Measurements from ENCODE around the gene MFN2. TPM values are rescaled to one million over a fixed set of nuclear protein-coding genes. Genes with fewer than 3 reads are reported as not detected.

MFN2 gene
- total and polyA plus RNA-seq, 2 experiments from 2014 or later: 15.1 to 40.4 TPM

DNA sequence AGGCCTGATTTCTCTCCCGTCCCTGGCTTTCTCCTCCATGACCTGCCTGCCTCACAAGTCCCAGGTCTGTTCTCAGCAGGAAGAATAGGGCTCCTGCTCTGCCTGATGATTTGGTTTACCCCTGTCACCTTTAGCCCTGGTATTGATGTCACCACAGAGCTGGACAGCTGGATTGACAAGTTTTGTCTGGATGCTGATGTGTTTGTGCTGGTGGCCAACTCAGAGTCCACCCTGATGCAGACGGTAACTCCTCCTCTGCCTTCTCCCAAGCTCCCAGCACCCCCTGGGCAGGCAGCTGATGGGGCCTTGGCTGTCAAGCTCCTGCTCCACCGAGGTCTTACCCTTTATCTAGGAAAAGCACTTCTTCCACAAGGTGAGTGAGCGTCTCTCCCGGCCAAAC lies 18.4 kb downstream of the MFN2 start (continued):
- TF ChIP-seq POLR2AphosphoS5 (IDR thresholded peaks at IDR 0.05; ENCODE audit: low read depth) (no peak), STAT1 (IDR thresholded peaks at IDR 0.05; ENCODE audit: unreplicated experiment) (no peak), CREB1 (CRISPR knock-in tag; IDR thresholded peaks at IDR 0.05; ENCODE audit: low read depth) (no peak), NANOG (IDR thresholded peaks at IDR 0.05; ENCODE audit: borderline replicate concordance) (no peak), EZH2phosphoT487 (IDR thresholded peaks at IDR 0.05; ENCODE audit: unreplicated experiment) (no peak), ZNF114 (CRISPR knock-in tag; IDR thresholded peaks at IDR 0.05) (no peak), EZH2 (IDR thresholded peaks at IDR 0.05; ENCODE audit: low read depth, unreplicated experiment) (no peak), ZNF331 (CRISPR knock-in tag; IDR thresholded peaks at IDR 0.05; ENCODE audit: low read depth) (no peak)
- TF ChIP-seq, protein P1, sequence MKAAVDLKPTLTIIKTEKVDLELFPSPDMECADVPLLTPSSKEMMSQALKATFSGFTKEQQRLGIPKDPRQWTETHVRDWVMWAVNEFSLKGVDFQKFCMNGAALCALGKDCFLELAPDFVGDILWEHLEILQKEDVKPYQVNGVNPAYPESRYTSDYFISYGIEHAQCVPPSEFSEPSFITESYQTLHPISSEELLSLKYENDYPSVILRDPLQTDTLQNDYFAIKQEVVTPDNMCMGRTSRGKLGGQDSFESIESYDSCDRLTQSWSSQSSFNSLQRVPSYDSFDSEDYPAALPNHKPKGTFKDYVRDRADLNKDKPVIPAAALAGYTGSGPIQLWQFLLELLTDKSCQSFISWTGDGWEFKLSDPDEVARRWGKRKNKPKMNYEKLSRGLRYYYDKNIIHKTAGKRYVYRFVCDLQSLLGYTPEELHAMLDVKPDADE (IDR thresholded peaks at IDR 0.05): no peak

DNA sequence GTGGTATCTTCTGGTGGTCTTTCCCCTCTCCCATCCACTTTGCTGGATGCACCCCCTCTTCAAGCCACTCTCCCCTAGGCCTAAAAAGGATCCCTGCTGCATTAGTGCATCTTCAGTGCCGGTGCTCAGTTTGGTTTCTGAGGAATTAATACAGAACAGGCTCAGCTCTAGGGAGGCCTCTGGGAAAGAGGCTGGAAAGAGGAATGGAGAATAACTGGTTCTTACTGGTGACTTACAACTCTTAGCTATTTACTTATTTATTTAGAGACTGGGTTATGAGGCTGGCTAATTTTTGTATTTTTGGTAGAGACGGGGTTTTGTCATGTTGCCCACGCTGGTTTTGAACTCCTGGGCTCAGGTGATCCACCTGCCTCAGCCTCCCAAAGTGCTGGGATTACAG lies 19.0 kb downstream of the MFN2 start:
- Mint-ChIP-seq H3K36me3 (ENCODE audit: low read depth) (peaks cover 86% of the 10 kb centered on the region), H3K27ac (no peak overlapping the region), H3K4me1 (no peaks in the 10 kb centered on the region), H3K9me3 (no peaks in the 10 kb centered on the region), H3K4me3 (no peak overlapping the region), H3K27me3 (ENCODE audit: insufficient read depth, low read depth, poor library complexity) (peaks cover 2% of the 10 kb centered on the region)
- H4K20me1 ChIP-seq (replicated peaks; ENCODE audit: insufficient read depth): no peaks in the 10 kb centered on the region
- H3K27me3 ChIP-seq (ENCODE audit: insufficient read depth): no peaks in the 10 kb centered on the region
- no peak for TF ChIP-seq EZH2phosphoT487 (IDR thresholded peaks at IDR 0.05; ENCODE audit: unreplicated experiment)
- no peak for TF ChIP-seq EZH2 (IDR thresholded peaks at IDR 0.05; ENCODE audit: low read depth, unreplicated experiment)
- TF ChIP-seq, protein P2, sequence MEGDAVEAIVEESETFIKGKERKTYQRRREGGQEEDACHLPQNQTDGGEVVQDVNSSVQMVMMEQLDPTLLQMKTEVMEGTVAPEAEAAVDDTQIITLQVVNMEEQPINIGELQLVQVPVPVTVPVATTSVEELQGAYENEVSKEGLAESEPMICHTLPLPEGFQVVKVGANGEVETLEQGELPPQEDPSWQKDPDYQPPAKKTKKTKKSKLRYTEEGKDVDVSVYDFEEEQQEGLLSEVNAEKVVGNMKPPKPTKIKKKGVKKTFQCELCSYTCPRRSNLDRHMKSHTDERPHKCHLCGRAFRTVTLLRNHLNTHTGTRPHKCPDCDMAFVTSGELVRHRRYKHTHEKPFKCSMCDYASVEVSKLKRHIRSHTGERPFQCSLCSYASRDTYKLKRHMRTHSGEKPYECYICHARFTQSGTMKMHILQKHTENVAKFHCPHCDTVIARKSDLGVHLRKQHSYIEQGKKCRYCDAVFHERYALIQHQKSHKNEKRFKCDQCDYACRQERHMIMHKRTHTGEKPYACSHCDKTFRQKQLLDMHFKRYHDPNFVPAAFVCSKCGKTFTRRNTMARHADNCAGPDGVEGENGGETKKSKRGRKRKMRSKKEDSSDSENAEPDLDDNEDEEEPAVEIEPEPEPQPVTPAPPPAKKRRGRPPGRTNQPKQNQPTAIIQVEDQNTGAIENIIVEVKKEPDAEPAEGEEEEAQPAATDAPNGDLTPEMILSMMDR (conservative IDR thresholded peaks at IDR 0.05; ENCODE audit: low read depth in 2 of 2): no peak
- TF ChIP-seq, protein P3, sequence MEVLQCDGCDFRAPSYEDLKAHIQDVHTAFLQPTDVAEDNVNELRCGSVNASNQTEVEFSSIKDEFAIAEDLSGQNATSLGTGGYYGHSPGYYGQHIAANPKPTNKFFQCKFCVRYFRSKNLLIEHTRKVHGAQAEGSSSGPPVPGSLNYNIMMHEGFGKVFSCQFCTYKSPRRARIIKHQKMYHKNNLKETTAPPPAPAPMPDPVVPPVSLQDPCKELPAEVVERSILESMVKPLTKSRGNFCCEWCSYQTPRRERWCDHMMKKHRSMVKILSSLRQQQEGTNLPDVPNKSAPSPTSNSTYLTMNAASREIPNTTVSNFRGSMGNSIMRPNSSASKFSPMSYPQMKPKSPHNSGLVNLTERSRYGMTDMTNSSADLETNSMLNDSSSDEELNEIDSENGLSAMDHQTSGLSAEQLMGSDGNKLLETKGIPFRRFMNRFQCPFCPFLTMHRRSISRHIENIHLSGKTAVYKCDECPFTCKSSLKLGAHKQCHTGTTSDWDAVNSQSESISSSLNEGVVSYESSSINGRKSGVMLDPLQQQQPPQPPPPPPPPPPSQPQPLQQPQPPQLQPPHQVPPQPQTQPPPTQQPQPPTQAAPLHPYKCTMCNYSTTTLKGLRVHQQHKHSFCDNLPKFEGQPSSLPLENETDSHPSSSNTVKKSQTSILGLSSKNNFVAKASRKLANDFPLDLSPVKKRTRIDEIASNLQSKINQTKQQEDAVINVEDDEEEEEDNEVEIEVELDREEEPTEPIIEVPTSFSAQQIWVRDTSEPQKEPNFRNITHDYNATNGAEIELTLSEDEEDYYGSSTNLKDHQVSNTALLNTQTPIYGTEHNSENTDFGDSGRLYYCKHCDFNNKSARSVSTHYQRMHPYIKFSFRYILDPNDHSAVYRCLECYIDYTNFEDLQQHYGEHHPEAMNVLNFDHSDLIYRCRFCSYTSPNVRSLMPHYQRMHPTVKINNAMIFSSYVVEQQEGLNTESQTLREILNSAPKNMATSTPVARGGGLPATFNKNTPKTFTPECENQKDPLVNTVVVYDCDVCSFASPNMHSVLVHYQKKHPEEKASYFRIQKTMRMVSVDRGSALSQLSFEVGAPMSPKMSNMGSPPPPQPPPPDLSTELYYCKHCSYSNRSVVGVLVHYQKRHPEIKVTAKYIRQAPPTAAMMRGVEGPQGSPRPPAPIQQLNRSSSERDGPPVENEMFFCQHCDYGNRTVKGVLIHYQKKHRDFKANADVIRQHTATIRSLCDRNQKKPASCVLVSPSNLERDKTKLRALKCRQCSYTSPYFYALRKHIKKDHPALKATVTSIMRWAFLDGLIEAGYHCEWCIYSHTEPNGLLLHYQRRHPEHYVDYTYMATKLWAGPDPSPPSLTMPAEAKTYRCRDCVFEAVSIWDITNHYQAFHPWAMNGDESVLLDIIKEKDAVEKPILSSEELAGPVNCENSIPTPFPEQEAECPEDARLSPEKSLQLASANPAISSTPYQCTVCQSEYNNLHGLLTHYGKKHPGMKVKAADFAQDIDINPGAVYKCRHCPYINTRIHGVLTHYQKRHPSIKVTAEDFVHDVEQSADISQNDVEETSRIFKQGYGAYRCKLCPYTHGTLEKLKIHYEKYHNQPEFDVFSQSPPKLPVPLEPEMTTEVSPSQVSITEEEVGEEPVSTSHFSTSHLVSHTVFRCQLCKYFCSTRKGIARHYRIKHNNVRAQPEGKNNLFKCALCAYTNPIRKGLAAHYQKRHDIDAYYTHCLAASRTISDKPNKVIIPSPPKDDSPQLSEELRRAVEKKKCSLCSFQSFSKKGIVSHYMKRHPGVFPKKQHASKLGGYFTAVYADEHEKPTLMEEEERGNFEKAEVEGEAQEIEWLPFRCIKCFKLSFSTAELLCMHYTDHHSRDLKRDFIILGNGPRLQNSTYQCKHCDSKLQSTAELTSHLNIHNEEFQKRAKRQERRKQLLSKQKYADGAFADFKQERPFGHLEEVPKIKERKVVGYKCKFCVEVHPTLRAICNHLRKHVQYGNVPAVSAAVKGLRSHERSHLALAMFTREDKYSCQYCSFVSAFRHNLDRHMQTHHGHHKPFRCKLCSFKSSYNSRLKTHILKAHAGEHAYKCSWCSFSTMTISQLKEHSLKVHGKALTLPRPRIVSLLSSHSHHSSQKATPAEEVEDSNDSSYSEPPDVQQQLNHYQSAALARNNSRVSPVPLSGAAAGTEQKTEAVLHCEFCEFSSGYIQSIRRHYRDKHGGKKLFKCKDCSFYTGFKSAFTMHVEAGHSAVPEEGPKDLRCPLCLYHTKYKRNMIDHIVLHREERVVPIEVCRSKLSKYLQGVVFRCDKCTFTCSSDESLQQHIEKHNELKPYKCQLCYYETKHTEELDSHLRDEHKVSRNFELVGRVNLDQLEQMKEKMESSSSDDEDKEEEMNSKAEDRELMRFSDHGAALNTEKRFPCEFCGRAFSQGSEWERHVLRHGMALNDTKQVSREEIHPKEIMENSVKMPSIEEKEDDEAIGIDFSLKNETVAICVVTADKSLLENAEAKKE (CRISPR knock-in tag; IDR thresholded peaks at IDR 0.05): no peak
- TF ChIP-seq, protein P1 (IDR thresholded peaks at IDR 0.05): no peak
- TF ChIP-seq ZNF331 (CRISPR knock-in tag; IDR thresholded peaks at IDR 0.05; ENCODE audit: low read depth): no peak
- no peak for TF ChIP-seq CREB1 (CRISPR knock-in tag; IDR thresholded peaks at IDR 0.05; ENCODE audit: low read depth)
- TF ChIP-seq STAT1 (IDR thresholded peaks at IDR 0.05; ENCODE audit: unreplicated experiment): no peak
- TF ChIP-seq ZNF114 (CRISPR knock-in tag; IDR thresholded peaks at IDR 0.05): no peak
- no peak for TF ChIP-seq NANOG (IDR thresholded peaks at IDR 0.05; ENCODE audit: borderline replicate concordance)
- no peak overlapping the region for H2AFZ ChIP-seq
- no peak overlapping the region for H3K4me3 ChIP-seq
- no peak for DNase-seq (ENCODE audit: low spot score)
- ATAC-seq: no peak
- no peaks in the 10 kb centered on the region for H3K79me2 ChIP-seq (replicated peaks; ENCODE audit: insufficient read depth)
- H3K9me2 ChIP-seq (ENCODE audit: insufficient read depth): no peaks in the 10 kb centered on the region
- no peaks in the 10 kb centered on the region for H3K4me1 ChIP-seq (ENCODE audit: insufficient read depth)
- no peak overlapping the region for H3K4me2 ChIP-seq
- H3F3A ChIP-seq (replicated peaks; ENCODE audit: low read depth): peaks cover 7% of the 10 kb centered on the region
- no peak overlapping the region for H3K27ac ChIP-seq (ENCODE audit: low read depth)
- peaks cover 43% of the 10 kb centered on the region for H3K36me3 ChIP-seq (ENCODE audit: insufficient read depth)
